OCI-LY1 (cell line): ENCODE measurements around the gene KHDRBS2.

Source experiments
- H2AFZ ChIP-seq: fragments of 200-600 bp; sonication (generic), shearing (Covaris generic); 2 replicates; pipeline ENCODE4 v1.6.0; 2014; ENCODE audit warnings: antibody characterized with exemption, mild to moderate bottlenecking, low read length
- H3F3A ChIP-seq: fragments of 200-600 bp; sonication (generic), shearing (Covaris generic); 2 replicates; pipeline ENCODE4 v1.6.0; 2014; ENCODE audit warnings: mild to moderate bottlenecking, antibody characterized with exemption, low read length, moderate library complexity; ENCODE audit not compliant: insufficient read depth
- H3K27ac ChIP-seq: fragments of 200-600 bp; sonication (generic); 2 replicates; pipeline ENCODE4 v1.5.1; 2014; ENCODE audit warnings: low read length, mixed run types, mild to moderate bottlenecking, low read depth; ENCODE audit not compliant: poor library complexity, severe bottlenecking
- H3K27me3 ChIP-seq: fragments of 200-600 bp; sonication (generic); 2 replicates; pipeline ENCODE4 v1.6.0; 2014; ENCODE audit warnings: antibody characterized with exemption, mild to moderate bottlenecking, low read length, moderate library complexity; ENCODE audit not compliant: insufficient read depth
- H3K36me3 ChIP-seq: fragments of 200-600 bp; sonication (generic); 2 replicates; pipeline ENCODE4 v1.6.1; 2014; ENCODE audit warnings: mild to moderate bottlenecking, antibody characterized with exemption, low read length, moderate library complexity, mixed read lengths; ENCODE audit not compliant: insufficient read depth
- H3K4me1 ChIP-seq: fragments of 200-600 bp; sonication (generic); 2 replicates; pipeline ENCODE4 v1.5.1; 2014; ENCODE audit warnings: mild to moderate bottlenecking, low read length, moderate library complexity; ENCODE audit not compliant: insufficient read depth, severe bottlenecking
- H3K4me2 ChIP-seq: fragments of 200-600 bp; sonication (generic), shearing (Covaris generic); 2 replicates; pipeline ENCODE4 v1.6.1; 2014; ENCODE audit warnings: low read length
- H3K4me3 ChIP-seq: fragments of 200-600 bp; sonication (generic); 2 replicates; pipeline ENCODE4 v1.5.1; 2014; ENCODE audit warnings: low read length, low read depth, mild to moderate bottlenecking, mixed read lengths; ENCODE audit not compliant: poor library complexity, severe bottlenecking
- H3K79me2 ChIP-seq: fragments of 200-600 bp; shearing (Covaris generic); 2 replicates; pipeline ENCODE4 v1.6.1; 2016; ENCODE audit warnings: mixed run types, low read length, mixed read lengths; ENCODE audit not compliant: insufficient read depth
- H3K9ac ChIP-seq: fragments of 200-600 bp; sonication (generic), shearing (Covaris generic); 2 replicates; pipeline ENCODE4 v1.6.1; 2014; ENCODE audit warnings: mild to moderate bottlenecking, low read length, mixed read lengths
- H3K9me2 ChIP-seq: fragments of 200-600 bp; sonication (generic), shearing (Covaris generic); 2 replicates; pipeline ENCODE4 v1.6.1; 2014; ENCODE audit warnings: low read depth, mild to moderate bottlenecking, low read length, mixed read lengths
- H3K9me3 ChIP-seq: fragments of 200-600 bp; shearing (Covaris generic); 2 replicates; pipeline ENCODE4 v1.6.1; 2014; ENCODE audit warnings: low read length, mixed read lengths
- H4K20me1 ChIP-seq: fragments of 200-600 bp; sonication (generic), shearing (Covaris generic); 2 replicates; pipeline ENCODE4 v1.6.0; 2016; ENCODE audit warnings: mild to moderate bottlenecking, low read length; ENCODE audit not compliant: insufficient read depth
- CTCF ChIP-seq: fragments of 200-600 bp; sonication (generic), shearing (Covaris generic); IDR thresholded peaks from 2 replicates; pipeline ENCODE4 v1.5.1; 2017; ENCODE audit warnings: mild to moderate bottlenecking, antibody characterized with exemption, low read length, moderate library complexity, mixed read lengths
- EZH2 ChIP-seq: fragments of 200-600 bp; sonication (generic), shearing (Covaris generic); IDR thresholded peaks from 2 replicates; pipeline ENCODE4 v1.8.0; 2017; ENCODE audit warnings: borderline replicate concordance, mixed run types, mild to moderate bottlenecking, antibody characterized with exemption, low read length, moderate library complexity, mixed read lengths

The KHDRBS2 gene

DNA sequence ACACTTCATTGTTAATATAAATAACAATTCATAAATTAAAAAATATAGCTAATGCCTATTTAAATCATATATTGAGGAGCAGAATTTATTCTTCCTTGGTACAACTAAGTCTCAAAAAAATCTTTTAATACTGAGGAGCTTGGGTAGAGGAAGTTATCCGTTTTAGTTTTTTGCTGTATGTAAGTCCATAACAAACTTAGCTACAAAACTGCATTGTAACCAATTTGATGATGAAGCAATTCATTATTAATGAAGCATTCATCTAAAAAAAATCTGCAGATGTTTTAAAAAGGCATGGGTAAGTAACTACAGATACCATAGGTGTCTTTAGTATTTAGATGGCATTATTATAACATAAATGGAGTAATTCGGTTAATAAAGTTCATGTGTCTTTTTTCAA, 1.3 kb downstream of the KHDRBS2 start:
- H3K9me2 ChIP-seq: no peaks in the 10 kb centered on the region
- no peaks in the 10 kb centered on the region for H3K79me2 ChIP-seq
- no peak overlapping the region for H2AFZ ChIP-seq
- no peaks in the 10 kb centered on the region for H3K9me3 ChIP-seq
- H4K20me1 ChIP-seq: no peaks in the 10 kb centered on the region
- H3K4me2 ChIP-seq: no peak overlapping the region
- TF ChIP-seq EZH2 (no peak), CTCF (no peak)
- no peaks in the 10 kb centered on the region for H3F3A ChIP-seq
- no peak overlapping the region for H3K4me3 ChIP-seq
- no peak overlapping the region for H3K27ac ChIP-seq
- H3K4me1 ChIP-seq: no peaks in the 10 kb centered on the region
- no peaks in the 10 kb centered on the region for H3K27me3 ChIP-seq
- no peak overlapping the region for H3K9ac ChIP-seq
- H3K36me3 ChIP-seq: no peaks in the 10 kb centered on the region

GRCh38 chr6:62283796-62284411, 2.1 kb downstream of the KHDRBS2 start:
- no peaks in the 10 kb centered on the region for H4K20me1 ChIP-seq
- H3K27me3 ChIP-seq: no peaks in the 10 kb centered on the region
- no peak overlapping the region for H3K27ac ChIP-seq
- no peak overlapping the region for H3K4me3 ChIP-seq
- H3F3A ChIP-seq: no peaks in the 10 kb centered on the region
- H2AFZ ChIP-seq: no peak overlapping the region
- no peaks in the 10 kb centered on the region for H3K79me2 ChIP-seq
- H3K9me3 ChIP-seq: no peaks in the 10 kb centered on the region
- TF ChIP-seq EZH2 (no peak), CTCF (peak; percentile 67; the same call in 1 of the 2 replicates)
- H3K36me3 ChIP-seq: no peaks in the 10 kb centered on the region
- H3K9me2 ChIP-seq: no peaks in the 10 kb centered on the region
- H3K9ac ChIP-seq: no peak overlapping the region
- no peak overlapping the region for H3K4me2 ChIP-seq
- no peaks in the 10 kb centered on the region for H3K4me1 ChIP-seq

GRCh38 chr6:62283365-62283764, 2.7 kb downstream of the KHDRBS2 start:
- Histone ChIP-seq H3K9me3 (no peaks in the 10 kb centered on the region), H3K27ac (no peak overlapping the region), H3K9me2 (no peaks in the 10 kb centered on the region), H4K20me1 (no peaks in the 10 kb centered on the region), H3K36me3 (no peaks in the 10 kb centered on the region), H3F3A (no peaks in the 10 kb centered on the region), H3K4me3 (no peak overlapping the region), H3K4me1 (no peaks in the 10 kb centered on the region), H3K4me2 (no peak overlapping the region), H3K27me3 (no peaks in the 10 kb centered on the region), H3K79me2 (no peaks in the 10 kb centered on the region), H2AFZ (no peak overlapping the region), H3K9ac (no peak overlapping the region)
- TF ChIP-seq EZH2: no peak
- no peak for TF ChIP-seq CTCF
